ENCODE measurements around the gene CHAF1B. TPM values are rescaled to one million over a fixed set of nuclear protein-coding genes. Genes with fewer than 3 reads are reported as not detected.

The CHAF1B gene
- total RNA-seq, 1 experiment from 2014 or later = 20.7 TPM

- TF ChIP-seq FOXK1 (CRISPR knock-in tag; IDR thresholded peaks at IDR 0.05) (no peak), ZBTB21 (CRISPR knock-in tag; IDR thresholded peaks at IDR 0.05; ENCODE audit: borderline replicate concordance) (no peak), FOXJ3 (CRISPR knock-in tag; IDR thresholded peaks at IDR 0.05; ENCODE audit: borderline replicate concordance) (no peak), JAZF1 (CRISPR knock-in tag; IDR thresholded peaks at IDR 0.05) (no peak), ZNF317 (CRISPR knock-in tag; IDR thresholded peaks at IDR 0.05; ENCODE audit: borderline replicate concordance, low read depth) (no peak)
- TF ChIP-seq, protein P1, sequence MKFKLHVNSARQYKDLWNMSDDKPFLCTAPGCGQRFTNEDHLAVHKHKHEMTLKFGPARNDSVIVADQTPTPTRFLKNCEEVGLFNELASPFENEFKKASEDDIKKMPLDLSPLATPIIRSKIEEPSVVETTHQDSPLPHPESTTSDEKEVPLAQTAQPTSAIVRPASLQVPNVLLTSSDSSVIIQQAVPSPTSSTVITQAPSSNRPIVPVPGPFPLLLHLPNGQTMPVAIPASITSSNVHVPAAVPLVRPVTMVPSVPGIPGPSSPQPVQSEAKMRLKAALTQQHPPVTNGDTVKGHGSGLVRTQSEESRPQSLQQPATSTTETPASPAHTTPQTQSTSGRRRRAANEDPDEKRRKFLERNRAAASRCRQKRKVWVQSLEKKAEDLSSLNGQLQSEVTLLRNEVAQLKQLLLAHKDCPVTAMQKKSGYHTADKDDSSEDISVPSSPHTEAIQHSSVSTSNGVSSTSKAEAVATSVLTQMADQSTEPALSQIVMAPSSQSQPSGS (CRISPR knock-in tag; IDR thresholded peaks at IDR 0.05; ENCODE audit: borderline replicate concordance, low read depth) = no peak
Measured at GRCh38 chr21:36451506-36451905, 66.3 kb downstream of the CHAF1B start (continued).

DNA sequence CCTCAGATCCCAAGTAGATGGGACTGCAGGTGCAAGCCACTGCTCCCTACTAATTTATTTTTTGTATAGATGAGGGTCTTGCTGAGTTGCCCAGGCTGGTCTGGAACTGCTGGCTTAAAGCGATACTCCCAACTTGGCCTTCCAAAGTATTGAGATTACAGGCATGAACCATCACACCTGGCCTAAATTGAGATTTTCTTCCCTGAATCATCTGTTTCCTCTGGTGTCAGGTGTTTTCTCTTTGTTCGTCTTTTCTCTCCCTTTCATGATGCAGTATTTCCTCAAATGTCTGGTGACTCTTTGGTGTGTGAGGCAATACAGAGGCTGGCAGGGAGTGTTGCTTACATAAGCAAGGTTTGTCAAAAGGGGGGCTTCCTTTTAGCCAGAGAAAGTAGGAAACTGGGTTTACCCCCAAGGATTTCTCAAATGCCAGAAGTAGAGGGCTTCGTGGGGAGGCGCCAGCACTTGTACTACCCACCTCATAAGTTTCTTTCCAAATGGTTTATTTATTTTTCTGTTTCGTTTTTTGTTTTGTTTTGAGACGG is 67.2 kb downstream of the CHAF1B start:
- no peak overlapping the region for H3K27ac Mint-ChIP-seq
- ATAC-seq = no peak
- POLR2A ChIA-PET = no interaction called here
- no peaks in the 10 kb centered on the region for H3K36me3 Mint-ChIP-seq
- TF ChIP-seq FOXK1 (CRISPR knock-in tag; IDR thresholded peaks at IDR 0.05) (no peak), ESRRA (CRISPR knock-in tag; IDR thresholded peaks at IDR 0.05; ENCODE audit: borderline replicate concordance) (no peak), SMAD3 (CRISPR knock-in tag; IDR thresholded peaks at IDR 0.05; ENCODE audit: borderline replicate concordance) (no peak), ATF1 (CRISPR knock-in tag; IDR thresholded peaks at IDR 0.05) (no peak), FOXP4 (CRISPR knock-in tag; IDR thresholded peaks at IDR 0.05) (no peak), ZNF317 (CRISPR knock-in tag; IDR thresholded peaks at IDR 0.05; ENCODE audit: borderline replicate concordance, low read depth) (no peak), MLX (CRISPR knock-in tag; IDR thresholded peaks at IDR 0.05) (no peak), IRF2 (CRISPR knock-in tag; IDR thresholded peaks at IDR 0.05; ENCODE audit: borderline replicate concordance, low read depth) (no peak), FOXJ3 (CRISPR knock-in tag; IDR thresholded peaks at IDR 0.05; ENCODE audit: borderline replicate concordance) (no peak)
- H3K4me3 Mint-ChIP-seq = no peak overlapping the region
- DNase-seq (ENCODE audit: low spot score) = no peak
- peaks cover 18% of the 10 kb centered on the region for H3K4me1 Mint-ChIP-seq
- CTCF ChIA-PET = no interaction called here
- no peaks in the 10 kb centered on the region; the same call in 1 of the 2 replicates for H3K9me3 Mint-ChIP-seq
- H3K27me3 Mint-ChIP-seq (ENCODE audit: low read depth) = no peaks in the 10 kb centered on the region

GRCh38 chr21:36454093-36454531 is 68.9 kb downstream of the CHAF1B start:
- H3K4me3 Mint-ChIP-seq = no peak overlapping the region
- CTCF ChIA-PET = interaction anchor here (0.5 to 1.4 kb wide), 8 partner anchors 8 to 523 kb away, joined by 3 to 7 read pairs (median 4); no protein-coding TSS in a partner anchor
- POLR2A ChIA-PET = no interaction called here

DNA sequence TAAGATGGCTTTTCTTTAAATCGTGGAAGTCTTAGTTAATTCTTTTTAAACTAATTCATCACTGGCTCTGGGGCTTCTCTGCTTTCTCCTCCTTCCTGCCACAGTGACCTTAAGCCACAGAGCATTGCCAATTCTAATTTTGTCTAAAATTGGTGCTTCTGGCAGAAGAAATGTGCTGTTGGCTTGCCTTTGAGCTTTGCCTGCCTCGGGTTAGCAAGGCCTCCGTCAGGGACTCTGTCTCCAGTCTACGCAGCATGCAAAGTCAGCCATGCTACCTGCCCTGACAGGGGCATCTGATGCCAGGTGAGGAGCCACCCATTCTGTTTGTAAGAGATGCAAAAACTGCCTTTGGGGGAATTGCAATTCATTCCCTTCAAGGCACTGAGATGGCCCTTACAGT is 69.5 kb downstream of the CHAF1B start:
- POLR2A ChIA-PET = no interaction called here
- TF ChIP-seq, protein P2, sequence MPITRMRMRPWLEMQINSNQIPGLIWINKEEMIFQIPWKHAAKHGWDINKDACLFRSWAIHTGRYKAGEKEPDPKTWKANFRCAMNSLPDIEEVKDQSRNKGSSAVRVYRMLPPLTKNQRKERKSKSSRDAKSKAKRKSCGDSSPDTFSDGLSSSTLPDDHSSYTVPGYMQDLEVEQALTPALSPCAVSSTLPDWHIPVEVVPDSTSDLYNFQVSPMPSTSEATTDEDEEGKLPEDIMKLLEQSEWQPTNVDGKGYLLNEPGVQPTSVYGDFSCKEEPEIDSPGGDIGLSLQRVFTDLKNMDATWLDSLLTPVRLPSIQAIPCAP (CRISPR knock-in tag; IDR thresholded peaks at IDR 0.05) = no peak
- TF ChIP-seq ZNF512 (CRISPR knock-in tag; IDR thresholded peaks at IDR 0.05; ENCODE audit: borderline replicate concordance) = no peak
- no peak for TF ChIP-seq E2F5 (CRISPR knock-in tag; IDR thresholded peaks at IDR 0.05)
- no peak for TF ChIP-seq JUN (CRISPR knock-in tag; IDR thresholded peaks at IDR 0.05)
- TF ChIP-seq MAX (CRISPR knock-in tag; IDR thresholded peaks at IDR 0.05) = no peak
- no peak for TF ChIP-seq JAZF1 (CRISPR knock-in tag; IDR thresholded peaks at IDR 0.05)
- no peak for TF ChIP-seq RELA (CRISPR knock-in tag; IDR thresholded peaks at IDR 0.05; ENCODE audit: borderline replicate concordance)
- TF ChIP-seq, protein P3, sequence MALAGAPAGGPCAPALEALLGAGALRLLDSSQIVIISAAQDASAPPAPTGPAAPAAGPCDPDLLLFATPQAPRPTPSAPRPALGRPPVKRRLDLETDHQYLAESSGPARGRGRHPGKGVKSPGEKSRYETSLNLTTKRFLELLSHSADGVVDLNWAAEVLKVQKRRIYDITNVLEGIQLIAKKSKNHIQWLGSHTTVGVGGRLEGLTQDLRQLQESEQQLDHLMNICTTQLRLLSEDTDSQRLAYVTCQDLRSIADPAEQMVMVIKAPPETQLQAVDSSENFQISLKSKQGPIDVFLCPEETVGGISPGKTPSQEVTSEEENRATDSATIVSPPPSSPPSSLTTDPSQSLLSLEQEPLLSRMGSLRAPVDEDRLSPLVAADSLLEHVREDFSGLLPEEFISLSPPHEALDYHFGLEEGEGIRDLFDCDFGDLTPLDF (CRISPR knock-in tag; IDR thresholded peaks at IDR 0.05) = no peak
- TF ChIP-seq SOX15 (CRISPR knock-in tag; IDR thresholded peaks at IDR 0.05) = no peak

More at GRCh38 chr21:36454093-36454531, 68.9 kb downstream of the CHAF1B start:
- Mint-ChIP-seq H3K36me3 (no peaks in the 10 kb centered on the region), H3K27ac (peak overlapping the region; percentile 91), H3K9me3 (no peaks in the 10 kb centered on the region; the same call in 1 of the 2 replicates), H3K27me3 (ENCODE audit: low read depth) (no peaks in the 10 kb centered on the region), H3K4me1 (peaks cover 18% of the 10 kb centered on the region)
- peak; percentile 77 for ATAC-seq
- DNase-seq (ENCODE audit: low spot score) = no peak
- TF ChIP-seq ZNF423 (CRISPR knock-in tag; IDR thresholded peaks at IDR 0.05) (peak; percentile 78), ETV6 (CRISPR knock-in tag; IDR thresholded peaks at IDR 0.05) (no peak)

More for the DNA sequence above, 69.5 kb downstream of the CHAF1B start:
- CTCF ChIA-PET = interaction anchor here (0.8 to 1.4 kb wide), 4 partner anchors 16 to 522 kb away, joined by 3 to 4 read pairs (median 4); no protein-coding TSS in a partner anchor
- no peaks in the 10 kb centered on the region; the same call in 1 of the 2 replicates for H3K9me3 Mint-ChIP-seq
- peaks cover 18% of the 10 kb centered on the region for H3K4me1 Mint-ChIP-seq
- no peaks in the 10 kb centered on the region for H3K27me3 Mint-ChIP-seq (ENCODE audit: low read depth)
- DNase-seq (ENCODE audit: low spot score) (no peak), ATAC-seq (no peak)
- H3K27ac Mint-ChIP-seq = peak overlapping the region; percentile 82
- no peaks in the 10 kb centered on the region for H3K36me3 Mint-ChIP-seq
- no peak overlapping the region for H3K4me3 Mint-ChIP-seq

Measured in WTC11 (cell line).